Mesendoderm (in vitro differentiated cells): ENCODE data around the gene DDX23.

Experiments used
- DNase-seq: peaks from one replicate; pipeline ENCODE4 v3.0.0; 2013
- H2AK5ac ChIP-seq: 2 replicates; pipeline ENCODE4 v1.6.1; 2013; ENCODE audit warnings: low read length, inconsistent platforms
- H2BK120ac ChIP-seq: 2 replicates; pipeline ENCODE4 v1.6.1; 2013; ENCODE audit warnings: low read depth, mild to moderate bottlenecking, low read length, moderate library complexity, mixed read lengths
- H2BK15ac ChIP-seq: replicated peaks from 2 replicates; pipeline ENCODE4 v1.6.1; 2013; ENCODE audit warnings: low read depth, mild to moderate bottlenecking, moderate library complexity
- H2BK5ac ChIP-seq: 2 replicates; pipeline ENCODE4 v1.6.1; 2013; ENCODE audit warnings: low read length, inconsistent platforms
- H3K18ac ChIP-seq: 2 replicates; pipeline ENCODE4 v1.6.1; 2013; ENCODE audit warnings: mild to moderate bottlenecking, low read length, mixed read lengths
- H3K23ac ChIP-seq: one replicate; pipeline ENCODE4 v1.6.1; 2013; ENCODE audit warnings: low read length
- H3K27ac ChIP-seq: 2 replicates; pipeline ENCODE4 v1.5.1; 2013; ENCODE audit warnings: low read depth, mild to moderate bottlenecking, inconsistent platforms, low read length, moderate library complexity
- H3K27me3 ChIP-seq: 2 replicates; pipeline ENCODE4 v1.6.1; 2013; ENCODE audit warnings: low read length, control low read depth, mild to moderate bottlenecking, inconsistent platforms; ENCODE audit not compliant: insufficient read depth, poor library complexity
- H3K36me3 ChIP-seq: 2 replicates; pipeline ENCODE4 v1.6.1; 2013; ENCODE audit warnings: low read length, inconsistent platforms; ENCODE audit not compliant: control insufficient read depth, insufficient read depth
- H3K4ac ChIP-seq: one replicate; pipeline ENCODE4 v1.6.1; 2013; ENCODE audit warnings: low read depth, mild to moderate bottlenecking, low read length, moderate library complexity
- H3K4me1 ChIP-seq: 2 replicates; pipeline ENCODE4 v1.6.1; 2013; ENCODE audit warnings: low read depth, low read length, inconsistent platforms; ENCODE audit not compliant: control insufficient read depth
- H3K4me2 ChIP-seq: 2 replicates; pipeline ENCODE4 v1.6.1; 2013; ENCODE audit warnings: low read length
- H3K4me3 ChIP-seq: 2 replicates; pipeline ENCODE4 v1.5.1; 2013; ENCODE audit warnings: mild to moderate bottlenecking, low read length
- H3K56ac ChIP-seq: one replicate; pipeline ENCODE4 v1.6.1; 2013; ENCODE audit warnings: low read length
- H3K79me1 ChIP-seq: 2 replicates; pipeline ENCODE4 v1.6.1; 2013; ENCODE audit warnings: low read length, inconsistent platforms
- H3K79me2 ChIP-seq: 2 replicates; pipeline ENCODE4 v1.6.1; 2013; ENCODE audit warnings: mild to moderate bottlenecking, low read length; ENCODE audit not compliant: control insufficient read depth, insufficient read depth
- H3K9ac ChIP-seq: 2 replicates; pipeline ENCODE4 v1.6.1; 2013; ENCODE audit warnings: low read length, inconsistent platforms
- H4K5ac ChIP-seq: one replicate; pipeline ENCODE4 v1.6.1; 2013; ENCODE audit warnings: low read length
- H4K8ac ChIP-seq: one replicate; pipeline ENCODE4 v1.6.1; 2013; ENCODE audit warnings: low read depth, mild to moderate bottlenecking, control low read depth, low read length, moderate library complexity
- WGBS: extraction: QIAGEN DNeasy Blood & Tissue Kit; methylation state at CpG from one replicate; pipeline ENCODE4 v1.1.7; 2013; ENCODE audit warnings: low lambda C conversion rate, missing lambda C conversion rate; ENCODE audit not compliant: insufficient coverage; ENCODE audit errors: extremely low coverage; 5-methylcytosine and 5-hydroxymethylcytosine counted together

The DDX23 gene

DNA sequence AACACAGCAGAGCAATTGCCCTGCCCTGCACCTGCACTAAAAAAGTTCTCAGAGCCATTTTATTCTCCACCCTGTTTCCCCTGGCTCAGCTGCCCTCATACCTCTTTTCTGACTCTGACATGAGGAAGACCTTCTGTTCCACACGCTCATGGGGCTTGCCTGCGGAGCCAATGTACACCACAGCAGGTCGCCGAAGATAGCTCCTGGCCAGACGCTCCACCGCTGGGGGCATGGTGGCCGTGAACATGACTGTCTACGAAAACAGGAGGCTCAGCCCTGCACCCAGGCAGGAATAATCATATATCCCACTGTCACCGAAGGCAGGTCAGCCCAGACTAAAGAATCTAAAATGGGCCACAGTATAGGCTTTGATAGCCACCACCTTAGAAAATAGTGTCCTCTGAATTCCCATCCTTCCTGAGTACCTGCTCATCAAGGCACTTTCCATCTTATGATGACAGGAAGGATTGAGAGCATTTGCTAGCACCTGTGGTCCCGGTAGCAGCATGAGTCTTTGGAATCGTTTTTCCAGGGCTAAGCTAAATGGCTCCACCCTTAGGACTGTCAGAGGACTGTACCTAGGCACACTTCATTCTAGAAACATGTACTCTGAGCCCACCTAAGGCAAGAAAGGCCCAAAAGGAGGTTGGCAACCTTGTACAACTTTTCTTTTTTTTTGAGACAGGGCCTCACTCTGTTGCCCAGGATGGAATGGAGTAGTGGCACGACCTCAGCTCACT is 19.5 kb downstream of the DDX23 start:
- no peaks in the 10 kb centered on the region for H3K79me2 ChIP-seq
- no peak for DNase-seq
- H2AK5ac ChIP-seq = no peak overlapping the region
- no peaks in the 10 kb centered on the region for H3K27me3 ChIP-seq
- no peak overlapping the region for H3K4me3 ChIP-seq
- H3K56ac ChIP-seq = no peak overlapping the region
- H3K4me1 ChIP-seq = no peaks in the 10 kb centered on the region
- H3K27ac ChIP-seq = no peak overlapping the region
- no peak overlapping the region for H3K23ac ChIP-seq
- no peak overlapping the region for H2BK5ac ChIP-seq
- H4K8ac ChIP-seq = no peak overlapping the region
- no peak overlapping the region for H3K9ac ChIP-seq
- H3K36me3 ChIP-seq = peaks cover 43% of the 10 kb centered on the region
- no CpG with 5 or more reads among the region's 12 CpGs for WGBS
- H3K18ac ChIP-seq = no peak overlapping the region
- no peak overlapping the region for H4K5ac ChIP-seq
- no peak overlapping the region for H2BK15ac ChIP-seq
- no peaks in the 10 kb centered on the region for H3K79me1 ChIP-seq
- no peak overlapping the region for H2BK120ac ChIP-seq
- H3K4me2 ChIP-seq = no peak overlapping the region
- no peak overlapping the region for H3K4ac ChIP-seq

DNA sequence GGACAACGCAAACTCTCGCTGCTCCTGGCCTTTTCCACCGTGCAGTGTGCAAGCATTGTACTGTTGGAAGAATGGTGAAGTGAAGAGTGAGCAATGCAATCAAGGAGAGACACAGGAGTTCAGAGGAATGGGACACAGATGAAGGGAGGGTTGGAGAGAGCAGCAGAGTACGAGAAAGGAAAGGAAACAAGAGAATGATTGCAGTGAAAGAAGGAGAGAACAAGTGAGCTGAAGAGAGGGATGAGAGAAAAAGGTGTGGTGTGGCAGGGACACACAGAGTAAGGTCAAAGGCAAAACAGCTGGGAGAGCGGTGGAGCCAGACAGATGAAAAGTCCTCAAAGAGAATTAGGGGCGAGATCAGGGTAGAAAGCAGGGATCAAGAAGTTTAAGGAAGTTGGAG is 20.7 kb downstream of the DDX23 start:
- H3K36me3 ChIP-seq = peaks cover 35% of the 10 kb centered on the region
- H3K79me2 ChIP-seq = no peaks in the 10 kb centered on the region
- H3K4ac ChIP-seq = no peak overlapping the region
- H3K18ac ChIP-seq = no peak overlapping the region
- H3K4me1 ChIP-seq = no peaks in the 10 kb centered on the region
- no peaks in the 10 kb centered on the region for H3K27me3 ChIP-seq
- no peak overlapping the region for H3K27ac ChIP-seq
- no peak for DNase-seq
- H3K79me1 ChIP-seq = no peaks in the 10 kb centered on the region
- no peak overlapping the region for H2BK15ac ChIP-seq
- no peak overlapping the region for H2AK5ac ChIP-seq
- H3K4me3 ChIP-seq = no peak overlapping the region
- H2BK5ac ChIP-seq = no peak overlapping the region
- no CpG with 5 or more reads among the region's 6 CpGs for WGBS
- H3K56ac ChIP-seq = no peak overlapping the region
- no peak overlapping the region for H3K4me2 ChIP-seq
- H2BK120ac ChIP-seq = no peak overlapping the region
- H3K23ac ChIP-seq = no peak overlapping the region
- no peak overlapping the region for H4K8ac ChIP-seq
- H3K9ac ChIP-seq = no peak overlapping the region
- H4K5ac ChIP-seq = no peak overlapping the region

DNA sequence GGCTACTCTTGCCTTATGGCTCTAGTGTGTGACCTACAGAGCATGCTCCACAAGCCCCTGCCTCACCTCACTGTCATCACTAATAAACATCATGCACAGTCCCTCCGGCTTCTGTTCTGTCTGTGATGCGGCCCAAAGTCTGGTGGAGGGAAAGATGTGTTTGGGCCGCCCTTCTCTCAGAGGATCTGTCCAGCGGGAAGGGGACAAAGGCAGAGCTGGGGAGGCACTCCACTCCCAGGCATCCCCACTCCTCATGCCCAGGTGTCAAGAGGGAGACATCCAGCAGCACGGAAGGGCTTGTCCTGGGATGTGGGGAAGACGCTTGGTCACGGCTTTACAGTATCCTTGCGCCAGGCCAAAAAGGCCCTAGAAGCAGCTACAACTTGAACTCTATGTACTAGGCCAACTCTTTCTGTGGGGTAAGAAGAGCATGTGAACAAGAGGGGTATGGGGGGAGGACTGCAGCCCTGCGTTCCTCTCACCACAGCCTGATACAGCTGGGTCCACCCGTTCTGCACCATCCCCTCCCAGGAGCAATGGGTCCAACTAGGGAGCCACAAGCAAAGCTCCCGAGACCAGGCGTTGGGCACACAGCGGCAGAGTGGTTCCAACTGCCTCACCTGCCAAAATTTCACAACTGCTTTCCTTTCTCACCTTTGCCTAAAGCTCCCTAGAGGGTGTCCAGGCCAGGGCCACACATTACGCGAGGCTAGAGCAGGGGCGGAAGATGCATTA is 23.0 kb downstream of the DDX23 start:
- WGBS = no CpG with 5 or more reads among the region's 16 CpGs

DNA sequence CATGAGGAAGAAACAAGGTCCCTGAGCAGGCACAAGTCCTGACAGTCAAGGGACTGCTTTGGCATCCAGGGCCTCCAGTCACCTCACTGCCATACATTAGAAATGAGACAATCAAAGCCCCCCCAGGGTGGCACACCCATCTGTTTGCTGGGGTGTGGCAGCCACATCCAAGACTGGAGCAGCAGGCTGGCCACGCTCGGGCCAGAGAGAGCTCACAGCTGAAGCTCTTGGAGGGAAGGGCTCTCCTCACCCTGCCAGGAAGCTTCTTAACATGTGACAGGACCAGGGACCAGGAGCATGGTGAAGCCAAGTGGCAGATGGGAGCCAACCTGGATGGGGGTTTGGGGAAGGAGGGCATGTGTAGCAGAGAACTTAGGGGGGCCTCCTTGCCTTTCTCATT is 23.7 kb downstream of the DDX23 start:
- no peaks in the 10 kb centered on the region for H3K4me1 ChIP-seq
- no peak overlapping the region for H2BK120ac ChIP-seq
- DNase-seq = no peak
- no peak overlapping the region for H3K56ac ChIP-seq
- no peak overlapping the region for H3K4me3 ChIP-seq
- H3K18ac ChIP-seq = no peak overlapping the region
- H3K27ac ChIP-seq = no peak overlapping the region
- H2BK5ac ChIP-seq = no peak overlapping the region
- no peaks in the 10 kb centered on the region for H3K27me3 ChIP-seq
- H3K4me2 ChIP-seq = no peak overlapping the region
- no peak overlapping the region for H4K8ac ChIP-seq
- peaks cover 23% of the 10 kb centered on the region for H3K36me3 ChIP-seq
- H4K5ac ChIP-seq = no peak overlapping the region
- H3K4ac ChIP-seq = no peak overlapping the region
- no peak overlapping the region for H3K9ac ChIP-seq
- no peak overlapping the region for H2BK15ac ChIP-seq
- no peak overlapping the region for H3K23ac ChIP-seq
- H3K79me1 ChIP-seq = no peaks in the 10 kb centered on the region
- no peaks in the 10 kb centered on the region for H3K79me2 ChIP-seq
- no peak overlapping the region for H2AK5ac ChIP-seq
- no CpG with 5 or more reads among the region's 2 CpGs for WGBS

More for the DNA sequence above, 23.0 kb downstream of the DDX23 start:
- H3K9ac ChIP-seq = no peak overlapping the region
- no peak overlapping the region for H3K4me3 ChIP-seq
- no peak overlapping the region for H3K4ac ChIP-seq
- no peak overlapping the region for H2BK15ac ChIP-seq
- H3K79me2 ChIP-seq = no peaks in the 10 kb centered on the region
- H3K4me2 ChIP-seq = no peak overlapping the region
- no peak overlapping the region for H2BK5ac ChIP-seq
- H2BK120ac ChIP-seq = no peak overlapping the region
- no peaks in the 10 kb centered on the region for H3K79me1 ChIP-seq
- no peak overlapping the region for H4K5ac ChIP-seq
- no peak overlapping the region for H3K27ac ChIP-seq
- H4K8ac ChIP-seq = no peak overlapping the region
- peaks cover 28% of the 10 kb centered on the region for H3K36me3 ChIP-seq
- no peak overlapping the region for H3K23ac ChIP-seq
- H3K4me1 ChIP-seq = no peaks in the 10 kb centered on the region
- H3K27me3 ChIP-seq = no peaks in the 10 kb centered on the region
- DNase-seq = no peak
- no peak overlapping the region for H3K56ac ChIP-seq
- H2AK5ac ChIP-seq = no peak overlapping the region
- H3K18ac ChIP-seq = no peak overlapping the region

DNA sequence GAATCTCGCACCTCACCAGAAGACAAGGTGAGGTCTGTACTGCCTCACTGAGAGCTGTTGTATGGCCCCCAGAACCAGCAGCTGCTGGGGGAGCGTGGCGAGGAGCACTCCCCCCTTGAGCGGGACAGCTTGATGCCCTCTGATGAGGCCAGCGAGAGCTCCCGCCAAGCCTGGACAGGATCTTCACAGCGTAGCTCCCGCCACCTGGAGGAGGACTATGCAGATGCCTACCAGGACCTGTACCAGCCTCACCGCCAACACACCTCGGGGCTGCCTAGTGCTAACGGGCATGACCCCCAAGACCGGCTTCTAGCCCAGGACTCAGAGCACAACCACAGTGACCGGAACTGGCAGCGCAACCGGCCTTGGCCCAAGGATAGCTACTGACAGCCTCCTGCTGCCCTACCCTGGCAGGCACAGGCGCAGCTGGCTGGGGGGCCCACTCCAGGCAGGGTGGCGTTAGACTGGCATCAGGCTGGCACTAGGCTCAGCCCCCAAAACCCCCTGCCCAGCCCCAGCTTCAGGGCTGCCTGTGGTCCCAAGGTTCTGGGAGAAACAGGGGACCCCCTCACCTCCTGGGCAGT is 24.4 kb downstream of the DDX23 start:
- H3K27me3 ChIP-seq = no peaks in the 10 kb centered on the region
- no peak overlapping the region for H2AK5ac ChIP-seq
- no peak overlapping the region for H4K5ac ChIP-seq
- DNase-seq = no peak
- H3K36me3 ChIP-seq = peaks cover 19% of the 10 kb centered on the region
- H3K4ac ChIP-seq = no peak overlapping the region
- no peak overlapping the region for H3K4me3 ChIP-seq
- no peak overlapping the region for H2BK120ac ChIP-seq
- H3K4me1 ChIP-seq = no peaks in the 10 kb centered on the region
- no peaks in the 10 kb centered on the region for H3K79me2 ChIP-seq
- H3K4me2 ChIP-seq = no peak overlapping the region
- no CpG with 5 or more reads among the region's 17 CpGs for WGBS
- H3K23ac ChIP-seq = no peak overlapping the region
- no peak overlapping the region for H3K27ac ChIP-seq
- H3K18ac ChIP-seq = no peak overlapping the region
- no peak overlapping the region for H3K9ac ChIP-seq
- H3K56ac ChIP-seq = no peak overlapping the region
- no peaks in the 10 kb centered on the region for H3K79me1 ChIP-seq
- H2BK5ac ChIP-seq = no peak overlapping the region
- no peak overlapping the region for H4K8ac ChIP-seq
- H2BK15ac ChIP-seq = no peak overlapping the region
